ENCODE results near the gene LRIG1. TPM values are rescaled to one million over a fixed set of nuclear protein-coding genes. Genes with fewer than 3 reads are reported as not detected.

Gene LRIG1
- polyA plus RNA-seq (2013, experiment 1 of 2; ENCODE audit: insufficient read length) = 22.7 TPM
- 33.0 TPM for polyA plus RNA-seq (2013, experiment 2 of 2; ENCODE audit: insufficient read length)

GRCh38 chr3:66500576-66501482 lies at the start of gene LRIG1:
Gene LRIG1 (minus strand): TSS chr3:66501022. CDS start chr3:66500407, 615 bp downstream.
- DNase-seq = peak; percentile 98

GRCh38 chr3:66544619-66545429 lies 44.0 kb upstream of the LRIG1 start:
- no peak for DNase-seq

GRCh38 chr3:66542153-66542552 lies 41.3 kb upstream of the LRIG1 start:
- no peak for DNase-seq

DNA sequence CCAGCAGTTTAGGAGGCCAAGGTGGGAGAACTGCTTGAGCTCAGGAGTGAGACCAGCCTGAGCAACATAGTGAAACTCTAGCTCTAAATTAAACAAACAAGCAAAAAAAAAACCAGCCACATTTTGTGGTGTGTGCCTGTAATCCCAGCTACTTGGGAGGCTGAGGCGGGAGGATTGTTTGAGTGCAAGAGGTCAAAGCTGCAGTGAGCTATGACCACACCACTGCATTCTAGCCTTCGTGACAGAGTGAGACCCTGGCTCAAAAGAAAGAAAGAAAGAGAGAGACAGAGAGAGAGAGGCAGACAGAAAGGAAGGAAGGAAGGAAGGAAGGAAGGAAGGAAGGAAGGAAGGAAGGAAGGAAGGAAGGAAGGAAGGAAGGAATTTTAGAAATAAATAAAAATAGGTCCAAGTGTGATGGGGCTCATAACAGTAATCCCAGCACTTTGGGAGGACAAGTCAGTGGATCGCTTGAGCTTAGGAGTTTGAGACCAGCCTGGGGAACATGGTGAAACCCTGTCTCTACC lies 38.7 kb upstream of the LRIG1 start:
- no peak for DNase-seq

GRCh38 chr3:66538390-66538789 lies 37.6 kb upstream of the LRIG1 start:
- no peak for DNase-seq

DNA sequence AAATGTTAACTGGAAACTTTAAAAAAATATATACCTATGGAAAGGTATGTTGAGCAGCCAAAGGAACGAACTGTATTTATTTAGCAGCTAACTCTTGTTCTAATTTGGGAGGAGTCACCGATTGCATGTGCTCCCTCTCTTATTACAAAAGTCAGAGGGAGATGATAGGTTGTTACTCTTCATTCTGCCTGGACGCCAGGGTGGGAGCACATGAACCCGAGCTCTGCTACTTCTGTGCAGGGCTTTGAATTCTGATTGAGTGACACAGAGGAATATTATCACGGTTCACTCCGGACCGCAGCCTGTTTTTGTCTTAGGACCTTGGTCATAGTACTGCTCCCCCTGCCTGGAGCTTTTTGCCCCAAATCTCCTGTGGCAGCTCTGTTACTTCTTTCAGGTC lies 36.9 kb upstream of the LRIG1 start:
- no peak for DNase-seq

- DNase-seq = no peak
Measured at GRCh38 chr3:66536791-66537190, 36.0 kb upstream of the LRIG1 start.

DNA sequence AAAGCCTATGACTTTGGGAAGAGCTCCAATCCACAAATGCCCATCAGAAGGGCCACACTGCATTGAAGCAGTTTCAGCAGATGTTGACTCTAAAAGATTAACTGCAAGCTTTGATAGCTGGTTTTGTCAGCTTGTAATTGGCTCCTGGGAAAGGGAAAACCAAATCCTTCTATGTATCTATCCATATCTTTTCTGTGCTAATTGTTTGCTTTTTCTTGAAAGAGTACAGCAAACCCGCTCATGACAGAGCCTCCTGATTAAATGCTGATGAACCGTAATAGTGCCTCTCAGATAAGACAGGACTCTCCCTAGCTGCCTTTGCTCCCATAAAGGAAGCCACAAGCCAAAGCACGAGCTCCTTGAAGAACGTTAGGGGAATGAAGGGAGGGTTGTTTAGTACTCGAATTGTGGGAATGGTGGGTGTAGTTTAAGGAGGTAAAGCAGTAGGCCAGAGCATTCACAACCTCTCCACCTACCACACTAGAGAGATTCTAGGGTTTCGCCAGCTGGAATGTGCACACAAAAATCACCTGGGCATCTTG lies 33.6 kb upstream of the LRIG1 start:
- DNase-seq = no peak

DNA sequence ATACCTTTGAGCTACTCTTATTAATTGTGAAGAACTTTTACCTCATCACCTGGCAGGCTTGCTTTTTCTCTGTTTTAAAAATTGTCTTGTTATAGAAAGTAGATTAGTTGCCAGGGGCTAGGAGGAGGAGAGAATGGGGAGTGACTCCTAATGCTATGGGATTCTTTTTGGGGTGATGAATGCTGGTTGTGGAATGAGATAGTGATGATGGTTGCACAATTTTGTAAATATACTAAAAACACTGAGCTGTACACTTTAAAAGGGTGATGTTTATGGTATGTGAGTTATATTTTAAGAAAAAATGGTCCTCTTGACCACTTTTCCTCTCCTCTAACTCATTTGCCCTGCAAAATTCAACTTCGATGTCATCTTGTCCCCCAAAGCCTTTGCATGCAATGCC lies 31.8 kb upstream of the LRIG1 start:
- DNase-seq = no peak

DNA sequence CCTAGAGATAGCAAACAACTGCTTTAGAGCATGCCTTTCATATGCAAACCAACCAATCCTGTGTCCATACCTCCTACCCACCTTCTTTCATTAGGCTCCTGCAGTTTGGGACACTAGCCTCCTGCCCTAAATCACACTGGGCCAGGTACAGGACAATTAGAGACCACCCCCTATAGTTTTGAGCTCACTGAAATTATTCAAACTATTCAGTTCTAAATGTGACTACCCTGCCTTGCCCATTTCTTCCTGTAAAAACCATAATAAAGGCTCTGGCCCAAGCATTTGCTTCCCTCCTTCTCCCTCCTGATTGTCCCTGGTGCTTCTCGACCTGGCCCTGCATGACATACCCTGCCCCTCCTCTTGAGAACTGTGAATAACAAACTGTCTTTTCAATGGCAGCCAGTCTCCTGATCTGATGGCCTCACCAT lies 31.4 kb upstream of the LRIG1 start:
- no peak for DNase-seq

DNA sequence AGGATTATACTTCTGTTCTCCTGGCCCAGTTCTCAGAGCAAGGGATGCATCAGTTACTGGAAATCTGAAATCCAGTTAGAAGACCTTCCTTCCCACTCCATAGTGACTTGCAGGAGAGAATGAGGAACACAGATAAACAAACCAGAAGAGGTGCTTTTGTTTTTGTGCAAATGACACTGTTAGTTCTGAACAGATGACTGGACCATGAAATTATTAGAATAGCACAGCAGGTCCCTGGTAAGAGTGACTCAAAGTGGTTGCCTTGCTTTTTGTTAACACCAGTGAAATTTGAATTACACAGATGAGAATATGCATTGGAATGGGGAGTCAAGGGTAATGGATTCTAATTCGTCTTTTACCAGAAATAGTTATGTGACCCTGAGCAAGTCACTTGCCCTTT lies 30.4 kb upstream of the LRIG1 start:
- no peak for DNase-seq

DNA sequence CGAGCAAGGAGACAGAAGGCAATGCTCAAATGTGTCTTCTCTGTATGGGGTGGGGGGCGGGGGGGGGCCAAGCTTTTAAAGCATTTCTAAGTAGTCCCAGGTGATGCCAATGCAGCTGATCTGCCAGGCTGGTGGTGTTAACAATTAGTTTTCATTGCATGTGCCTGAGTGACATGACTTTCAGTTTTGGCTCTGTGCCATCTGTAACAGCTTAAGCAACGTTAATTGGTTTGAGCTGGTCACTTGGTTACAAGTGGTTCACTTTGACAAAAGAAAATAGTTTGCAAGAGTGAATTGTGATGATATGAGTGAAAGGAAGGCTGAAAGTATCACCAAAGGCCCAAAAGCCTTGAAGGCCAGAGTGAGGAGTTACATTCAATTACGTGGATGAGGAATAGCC lies 26.4 kb upstream of the LRIG1 start:
- DNase-seq = no peak

GRCh38 chr3:66525771-66526170 lies 24.9 kb upstream of the LRIG1 start:
- no peak for DNase-seq

GRCh38 chr3:66520724-66521123 lies 19.9 kb upstream of the LRIG1 start:
- DNase-seq = peak; percentile 40

DNA sequence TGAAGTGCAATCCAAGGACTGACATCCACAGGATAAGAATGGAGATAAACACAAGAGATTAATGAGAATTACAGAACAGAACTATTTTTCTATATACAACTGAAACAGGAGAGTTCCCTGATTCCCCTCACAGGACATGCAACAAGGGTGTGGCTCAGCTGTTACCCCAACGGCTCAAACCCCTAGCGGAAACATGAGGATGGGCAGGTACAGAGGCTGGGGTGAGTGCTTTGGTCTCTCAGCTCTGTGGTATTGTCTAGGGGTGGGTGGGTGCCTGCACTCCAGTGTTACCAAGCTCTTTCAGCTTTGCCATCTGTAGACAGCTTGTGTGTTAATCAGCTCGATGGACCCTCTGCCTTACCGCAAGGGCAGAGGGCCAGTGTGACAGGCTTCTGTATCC lies 17.8 kb upstream of the LRIG1 start:
- no peak for DNase-seq

- DNase-seq = no peak
Measured at GRCh38 chr3:66518126-66518525, 17.3 kb upstream of the LRIG1 start.

DNA sequence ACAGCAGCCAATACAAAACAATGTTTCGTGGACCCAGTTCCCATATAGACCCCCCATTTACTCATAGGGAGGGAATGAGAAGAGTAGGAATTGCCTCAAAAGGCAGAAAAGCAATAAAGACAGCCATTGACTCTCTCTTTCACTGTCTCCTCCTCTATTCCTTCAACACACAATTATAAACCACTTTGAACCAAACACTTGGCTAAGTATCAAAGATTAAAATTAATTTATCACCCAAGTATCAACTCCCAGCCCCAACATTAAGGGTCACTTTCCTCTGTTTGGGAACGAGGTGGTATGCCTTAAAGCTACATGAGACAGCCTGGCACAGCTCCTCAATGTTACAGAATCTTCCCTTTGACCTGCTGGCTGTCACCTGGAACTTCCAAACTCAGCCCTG lies 16.4 kb upstream of the LRIG1 start:
- no peak for DNase-seq

DNA sequence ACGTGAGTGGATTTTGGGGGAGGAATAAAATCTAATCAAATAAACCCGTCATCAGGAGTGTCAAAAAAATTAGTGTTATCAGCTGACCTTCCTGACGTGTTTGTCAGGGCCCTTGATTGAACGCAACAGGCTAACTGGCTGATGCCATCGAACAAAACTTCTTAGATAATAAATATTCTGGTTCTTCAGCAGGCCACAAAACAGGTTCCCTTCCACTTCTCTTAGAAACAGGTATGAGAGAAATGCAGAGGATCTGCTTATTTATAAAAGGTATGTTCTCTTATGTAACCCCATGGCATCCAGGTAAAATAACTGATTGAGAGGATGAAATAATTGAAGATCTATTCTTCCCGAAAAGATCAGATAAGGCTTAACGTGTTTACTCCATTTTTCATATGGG lies 7.6 kb upstream of the LRIG1 start:
- no peak for DNase-seq

DNA sequence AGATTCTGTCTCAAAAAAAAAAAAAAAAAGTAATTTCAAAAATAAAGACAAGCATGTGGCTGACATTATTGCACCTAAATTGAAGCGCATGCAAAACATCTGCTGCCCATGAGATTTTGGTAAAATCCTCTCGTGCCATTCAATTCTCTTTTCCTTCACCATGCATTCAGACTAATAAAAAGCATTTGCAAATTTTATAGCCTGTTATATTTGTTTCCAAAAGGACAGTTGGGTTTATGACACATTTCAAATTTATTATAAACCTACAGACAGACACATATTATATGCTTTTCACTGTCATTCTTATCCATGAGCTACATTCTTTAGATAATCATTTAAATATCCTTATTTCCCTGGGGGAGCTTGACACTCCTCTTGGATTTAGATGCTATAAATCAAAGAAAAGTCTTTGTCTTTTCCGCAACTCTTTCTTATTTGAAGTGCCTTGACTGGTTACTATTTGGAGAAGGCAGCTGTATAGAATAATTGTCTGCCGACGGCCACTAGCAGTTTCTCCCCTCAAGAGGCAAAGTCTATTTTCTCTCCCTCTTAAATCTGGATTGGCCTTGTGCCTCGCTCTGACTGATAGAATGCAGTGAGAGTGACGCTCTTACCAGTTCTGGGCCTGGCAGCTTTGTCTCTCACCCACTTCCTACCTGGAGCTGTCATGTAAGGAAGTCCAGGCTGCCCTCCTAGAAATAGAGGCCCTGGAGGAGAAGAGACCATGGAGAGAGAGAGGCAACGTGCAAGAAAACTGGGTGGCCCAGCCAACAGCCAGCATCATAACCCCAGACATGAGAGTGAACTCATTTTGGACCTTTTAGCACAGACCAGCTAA lies 6.8 kb upstream of the LRIG1 start:
- no peak for DNase-seq

DNA sequence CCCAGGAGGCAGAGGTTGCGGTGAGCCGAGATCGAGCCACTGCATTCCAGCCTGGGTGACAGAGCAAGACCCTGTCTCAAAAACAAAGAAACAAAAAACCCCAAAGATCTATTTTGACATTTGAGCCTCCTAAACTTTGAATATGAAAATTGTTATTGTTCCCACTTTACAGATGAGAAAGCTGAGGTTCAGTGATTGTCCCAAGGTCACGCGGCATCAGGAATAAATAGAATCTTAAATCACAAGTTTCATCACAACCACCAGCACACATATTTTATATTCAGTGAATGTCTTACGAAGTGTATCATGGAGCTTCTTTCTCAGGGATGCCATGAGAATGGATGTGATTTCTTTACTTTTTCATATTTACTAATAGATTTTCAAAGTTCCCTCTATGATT lies 5.3 kb upstream of the LRIG1 start:
- DNase-seq = no peak

DNA sequence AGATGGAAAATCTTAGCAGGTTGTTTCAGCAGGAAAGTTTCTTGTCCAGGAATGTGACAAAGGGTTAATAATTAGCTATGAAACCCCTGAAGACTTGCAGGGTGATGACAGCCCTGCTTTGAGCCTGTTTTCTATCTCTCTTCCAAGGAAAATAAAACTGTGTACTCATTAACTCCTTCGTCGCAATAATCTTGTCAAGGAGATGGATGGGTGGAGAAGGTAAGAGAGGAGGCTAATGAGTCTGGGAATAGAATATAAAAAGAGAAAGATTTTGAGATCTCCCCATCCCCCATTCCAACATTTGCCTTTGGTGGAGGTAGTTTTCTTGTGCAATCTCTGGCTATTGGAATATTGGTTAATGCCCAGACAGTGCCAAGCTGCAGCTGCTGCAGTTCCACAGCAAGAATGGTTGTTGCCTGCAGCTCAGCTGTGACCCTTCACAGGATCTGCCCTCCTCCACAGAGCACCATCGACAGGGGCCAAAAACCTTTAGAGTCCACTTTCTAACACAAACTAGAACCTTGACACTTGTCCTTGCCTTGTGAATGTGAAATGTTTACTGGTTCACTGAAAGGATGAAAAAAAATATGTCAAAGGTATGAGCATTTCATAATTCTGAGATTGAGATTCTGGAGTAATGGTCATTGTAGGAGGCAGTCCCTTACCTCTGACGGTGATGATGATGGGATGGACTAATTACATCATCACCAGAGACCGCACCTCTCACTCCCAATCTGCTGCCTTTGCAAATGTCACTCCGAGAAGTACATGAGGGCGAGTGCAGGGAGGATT lies 4.2 kb upstream of the LRIG1 start:
- DNase-seq = no peak

All from fibroblast of skin of back (primary cell).